Neutrophil (primary cell): ENCODE data around the gene THRAP3.

Experiments
- H3K27ac ChIP-seq: fragments of 200-600 bp; sonication (generic); 2 replicates; pipeline ENCODE4 v1.5.1; 2016; ENCODE audit warnings: mild to moderate bottlenecking, moderate library complexity
- H3K27me3 ChIP-seq: fragments of 200-600 bp; sonication (generic); 2 replicates; pipeline ENCODE4 v1.6.0; 2016; ENCODE audit warnings: mild to moderate bottlenecking
- H3K36me3 ChIP-seq: fragments of 200-600 bp; sonication (generic); 2 replicates; pipeline ENCODE4 v1.5.1; 2017
- H3K4me1 ChIP-seq, 2 experiments: fragments of 200-600 bp in 1 of 2; sonication (generic) in 1 of 2; 1 replicate in 1 of 2; 2 replicates in 1 of 2; pipeline versions ENCODE4 v1.5.1 to v1.6.1; 2013 to 2016; ENCODE audit warnings: low read depth in 1 of 2, low read length in 1 of 2, mild to moderate bottlenecking in 1 of 2, moderate library complexity in 1 of 2; ENCODE audit not compliant: control insufficient read depth in 1 of 2, insufficient read depth in 1 of 2
- H3K4me3 ChIP-seq, 2 experiments: fragments of 200-600 bp in 1 of 2; sonication (generic) in 1 of 2; 1 replicate in 1 of 2; 2 replicates in 1 of 2; pipeline ENCODE4 v1.5.1; 2013 to 2016; ENCODE audit warnings: low read depth in 1 of 2, low read length in 1 of 2, mild to moderate bottlenecking in 1 of 2, moderate library complexity in 1 of 2
- H3K9me3 ChIP-seq: fragments of 200-600 bp; sonication (generic); 2 replicates; pipeline ENCODE4 v1.5.1; 2016
- TF ChIP-seq, protein P1 (sequence below): fragments of 200-600 bp; sonication (generic); IDR thresholded peaks from 2 replicates; pipeline ENCODE4 v1.5.1; 2016; ENCODE audit warnings: antibody characterized with exemption

THRAP3 gene, protein sequence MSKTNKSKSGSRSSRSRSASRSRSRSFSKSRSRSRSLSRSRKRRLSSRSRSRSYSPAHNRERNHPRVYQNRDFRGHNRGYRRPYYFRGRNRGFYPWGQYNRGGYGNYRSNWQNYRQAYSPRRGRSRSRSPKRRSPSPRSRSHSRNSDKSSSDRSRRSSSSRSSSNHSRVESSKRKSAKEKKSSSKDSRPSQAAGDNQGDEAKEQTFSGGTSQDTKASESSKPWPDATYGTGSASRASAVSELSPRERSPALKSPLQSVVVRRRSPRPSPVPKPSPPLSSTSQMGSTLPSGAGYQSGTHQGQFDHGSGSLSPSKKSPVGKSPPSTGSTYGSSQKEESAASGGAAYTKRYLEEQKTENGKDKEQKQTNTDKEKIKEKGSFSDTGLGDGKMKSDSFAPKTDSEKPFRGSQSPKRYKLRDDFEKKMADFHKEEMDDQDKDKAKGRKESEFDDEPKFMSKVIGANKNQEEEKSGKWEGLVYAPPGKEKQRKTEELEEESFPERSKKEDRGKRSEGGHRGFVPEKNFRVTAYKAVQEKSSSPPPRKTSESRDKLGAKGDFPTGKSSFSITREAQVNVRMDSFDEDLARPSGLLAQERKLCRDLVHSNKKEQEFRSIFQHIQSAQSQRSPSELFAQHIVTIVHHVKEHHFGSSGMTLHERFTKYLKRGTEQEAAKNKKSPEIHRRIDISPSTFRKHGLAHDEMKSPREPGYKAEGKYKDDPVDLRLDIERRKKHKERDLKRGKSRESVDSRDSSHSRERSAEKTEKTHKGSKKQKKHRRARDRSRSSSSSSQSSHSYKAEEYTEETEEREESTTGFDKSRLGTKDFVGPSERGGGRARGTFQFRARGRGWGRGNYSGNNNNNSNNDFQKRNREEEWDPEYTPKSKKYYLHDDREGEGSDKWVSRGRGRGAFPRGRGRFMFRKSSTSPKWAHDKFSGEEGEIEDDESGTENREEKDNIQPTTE

DNA sequence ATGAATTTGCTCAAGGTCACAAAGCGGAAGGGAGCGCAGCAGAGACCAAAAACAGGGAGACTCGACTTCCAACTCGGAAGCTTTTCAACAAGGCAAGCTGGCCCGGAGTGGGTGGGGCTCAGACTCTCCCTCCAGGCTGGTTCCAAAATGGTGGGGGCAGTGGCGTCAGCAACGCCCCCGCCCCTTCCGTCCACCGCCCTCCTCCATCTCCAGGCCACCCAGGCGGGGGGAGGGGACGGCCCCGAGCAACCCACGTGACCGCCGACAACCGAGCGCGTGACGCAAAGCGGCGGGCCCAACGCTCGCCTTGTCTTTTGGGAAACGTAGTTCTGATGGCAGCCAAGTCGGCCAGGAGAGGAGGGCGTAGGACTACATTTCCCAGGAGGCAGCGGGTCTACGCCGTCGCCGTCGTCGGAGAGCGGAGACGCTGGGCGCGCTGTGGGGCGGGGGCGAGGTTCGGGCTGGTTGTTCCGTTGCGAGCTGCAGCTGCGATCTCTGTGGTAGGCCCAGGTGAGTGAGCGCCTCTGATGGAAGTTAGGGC lies at the start of gene THRAP3:
Gene THRAP3 (plus strand): TSS at position 448 of the 541 bp plus-strand sequence. CDS start 58,121 bp downstream, outside the sequence.
- H3K4me3 ChIP-seq = peak within 1 kb of the TSS; percentile 88 to 90

DNA sequence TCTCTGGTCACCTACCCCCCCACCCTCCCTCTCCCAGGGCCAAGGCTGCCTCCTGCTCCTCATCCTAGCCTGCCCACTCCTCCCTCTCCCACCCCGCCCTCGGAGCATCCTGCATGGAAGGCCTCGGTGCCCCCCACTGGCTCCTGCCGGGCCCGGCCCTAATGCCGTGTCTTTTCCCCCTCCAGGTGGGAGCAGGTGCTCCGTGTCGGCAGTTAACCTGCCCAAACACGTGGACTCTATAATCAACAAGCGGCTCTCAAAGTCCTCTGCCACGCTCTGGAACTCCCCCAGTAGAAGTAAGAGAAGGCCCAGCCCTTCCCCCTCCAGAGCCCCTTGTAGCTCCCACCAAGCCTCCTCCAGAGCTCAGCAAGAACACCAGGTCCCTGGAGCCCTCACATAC lies 49.5 kb upstream of the THRAP3 start:
- Histone ChIP-seq H3K27ac (peak overlapping the region; percentile 18), H3K27me3 (no peaks in the 10 kb centered on the region), H3K4me3 (no peak overlapping the region), H3K36me3 (peaks cover 98% of the 10 kb centered on the region), H3K9me3 (no peaks in the 10 kb centered on the region), H3K4me1 (no peaks in the 10 kb centered on the region)
- TF ChIP-seq, protein P1, sequence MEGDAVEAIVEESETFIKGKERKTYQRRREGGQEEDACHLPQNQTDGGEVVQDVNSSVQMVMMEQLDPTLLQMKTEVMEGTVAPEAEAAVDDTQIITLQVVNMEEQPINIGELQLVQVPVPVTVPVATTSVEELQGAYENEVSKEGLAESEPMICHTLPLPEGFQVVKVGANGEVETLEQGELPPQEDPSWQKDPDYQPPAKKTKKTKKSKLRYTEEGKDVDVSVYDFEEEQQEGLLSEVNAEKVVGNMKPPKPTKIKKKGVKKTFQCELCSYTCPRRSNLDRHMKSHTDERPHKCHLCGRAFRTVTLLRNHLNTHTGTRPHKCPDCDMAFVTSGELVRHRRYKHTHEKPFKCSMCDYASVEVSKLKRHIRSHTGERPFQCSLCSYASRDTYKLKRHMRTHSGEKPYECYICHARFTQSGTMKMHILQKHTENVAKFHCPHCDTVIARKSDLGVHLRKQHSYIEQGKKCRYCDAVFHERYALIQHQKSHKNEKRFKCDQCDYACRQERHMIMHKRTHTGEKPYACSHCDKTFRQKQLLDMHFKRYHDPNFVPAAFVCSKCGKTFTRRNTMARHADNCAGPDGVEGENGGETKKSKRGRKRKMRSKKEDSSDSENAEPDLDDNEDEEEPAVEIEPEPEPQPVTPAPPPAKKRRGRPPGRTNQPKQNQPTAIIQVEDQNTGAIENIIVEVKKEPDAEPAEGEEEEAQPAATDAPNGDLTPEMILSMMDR = no peak

More for the DNA sequence above, at the start of gene THRAP3:
- Histone ChIP-seq H3K9me3 (no peaks in the 10 kb centered on the region), H3K27me3 (no peaks in the 10 kb centered on the region), H3K4me1 (peaks cover 32 to 36% of the 10 kb centered on the region in 2 experiments), H3K27ac (peak within 1 kb of the TSS; percentile 98), H3K36me3 (peaks cover 26% of the 10 kb centered on the region)
- TF ChIP-seq, protein P1 = peak; percentile 24

DNA sequence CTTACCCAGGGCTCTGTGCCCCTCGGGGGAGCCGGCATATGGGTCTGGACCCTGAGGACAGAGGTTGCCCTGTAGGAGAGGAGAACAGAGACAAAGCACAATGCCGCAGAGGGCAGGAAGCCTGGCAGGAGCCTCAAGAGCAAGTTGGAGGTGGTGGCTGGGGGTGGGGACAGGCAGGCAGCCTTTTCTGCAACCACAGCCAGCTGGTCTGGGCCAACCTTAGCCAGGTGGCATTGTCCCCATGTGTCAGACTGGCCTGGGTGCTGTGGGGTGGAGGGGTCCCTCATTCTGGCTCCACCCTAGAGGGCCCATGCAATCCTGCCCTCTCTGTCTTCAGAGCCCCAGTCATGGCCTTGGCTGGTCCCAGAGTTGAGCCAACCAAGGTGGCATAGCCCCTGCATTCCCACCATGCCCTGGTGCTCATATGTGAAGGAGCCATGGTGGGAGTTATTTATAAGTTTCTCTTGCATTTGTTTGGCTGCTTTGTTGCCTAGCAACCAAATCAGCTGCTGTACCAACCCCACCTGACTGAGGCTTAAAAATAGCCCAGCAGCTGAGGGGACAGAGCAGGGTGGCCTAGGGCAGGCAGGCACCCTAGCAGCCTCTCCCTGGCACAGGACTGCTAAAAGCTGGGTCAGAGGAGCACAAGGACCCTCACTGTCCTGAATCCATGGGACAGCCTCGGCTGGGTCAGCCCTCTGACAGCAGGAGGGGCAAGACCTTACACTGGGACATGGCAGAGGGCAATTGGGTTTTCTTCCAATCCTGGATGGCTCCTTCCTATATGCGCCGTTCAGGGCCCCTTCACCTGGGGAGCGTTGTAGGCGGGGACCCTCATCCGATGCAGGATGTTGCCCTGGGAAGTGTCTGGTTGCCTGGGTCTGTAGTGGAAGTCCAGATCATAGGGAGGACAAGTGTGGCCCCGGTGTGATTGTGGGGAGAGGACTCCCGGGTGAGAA lies 48.8 kb upstream of the THRAP3 start:
- peak overlapping the region; percentile 18 for H3K27ac ChIP-seq
- no peak overlapping the region for H3K4me3 ChIP-seq
- no peaks in the 10 kb centered on the region for H3K4me1 ChIP-seq
- TF ChIP-seq, protein P1 = no peak
- no peaks in the 10 kb centered on the region for H3K27me3 ChIP-seq
- H3K9me3 ChIP-seq = no peaks in the 10 kb centered on the region
- peaks cover 100% of the 10 kb centered on the region for H3K36me3 ChIP-seq

DNA sequence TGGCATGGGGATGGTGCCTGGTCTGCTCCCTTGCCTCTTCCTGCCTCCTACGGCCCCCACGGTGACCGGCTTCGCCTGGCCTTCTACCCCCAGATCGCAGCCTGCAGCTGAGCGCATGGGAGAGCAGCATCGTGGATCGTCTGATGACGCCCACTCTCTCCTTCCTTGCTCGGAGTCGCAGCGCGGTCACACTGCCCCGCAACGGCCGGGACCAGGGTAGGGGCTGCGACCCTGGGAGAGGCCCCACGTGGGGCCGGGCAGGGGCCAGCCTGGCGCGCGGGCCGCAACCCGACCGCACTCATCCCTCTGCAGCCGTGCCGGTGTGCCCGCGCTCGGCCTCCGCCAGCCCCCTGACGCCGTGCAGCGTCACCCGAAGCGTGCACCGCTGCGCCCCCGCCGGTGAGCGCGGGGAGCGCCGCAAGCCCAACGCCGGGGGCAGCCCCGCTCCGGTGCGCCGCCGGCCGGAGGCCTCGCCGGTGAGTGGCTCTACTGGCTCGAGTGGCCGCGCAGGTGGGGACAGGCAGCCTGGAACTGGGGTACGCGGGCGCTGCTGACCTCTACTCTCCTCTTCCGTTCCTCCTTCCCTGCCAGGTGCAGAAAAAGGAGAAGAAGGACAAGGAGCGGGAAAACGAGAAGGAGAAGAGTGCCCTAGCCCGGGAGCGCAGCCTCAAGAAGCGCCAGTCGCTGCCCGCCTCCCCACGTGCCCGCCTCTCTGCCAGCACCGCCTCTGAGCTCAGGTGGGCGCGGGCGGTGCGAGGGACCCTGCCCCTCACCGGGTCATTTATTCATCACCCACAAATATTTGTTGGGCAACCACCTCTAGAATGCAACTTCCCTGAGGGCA lies 47.9 kb upstream of the THRAP3 start:
- no peak overlapping the region for H3K27ac ChIP-seq
- no peak overlapping the region for H3K4me3 ChIP-seq
- TF ChIP-seq, protein P1 = no peak
- H3K9me3 ChIP-seq = no peaks in the 10 kb centered on the region
- H3K27me3 ChIP-seq = no peaks in the 10 kb centered on the region
- H3K4me1 ChIP-seq = no peaks in the 10 kb centered on the region
- H3K36me3 ChIP-seq = peaks cover 100% of the 10 kb centered on the region
